Mesothelial cell of epicardium (in vitro differentiated cells): ENCODE measurements around the gene DOCK8. TPM values are rescaled to one million over a fixed set of nuclear protein-coding genes. Genes with fewer than 3 reads are reported as not detected.

Source experiments
- DNase-seq, 2 experiments: peaks; one replicate each; pipeline ENCODE4 v3.0.0; 2021; ENCODE audit warnings: low spot score in 2 of 2; ENCODE audit not compliant: unreplicated experiment in 2 of 2
- H3K27ac Mint-ChIP-seq: 2 replicates; pipeline ENCODE4 v1.8.0; 2021; ENCODE audit warnings: mixed read lengths
- H3K27me3 Mint-ChIP-seq: 2 replicates; pipeline ENCODE4 v1.8.0; 2021; ENCODE audit warnings: low read depth, mixed read lengths
- H3K36me3 Mint-ChIP-seq: 2 replicates; pipeline ENCODE4 v1.8.0; 2021; ENCODE audit warnings: mixed read lengths
- H3K4me1 Mint-ChIP-seq: 2 replicates; pipeline ENCODE4 v1.8.0; 2021; ENCODE audit warnings: mixed read lengths
- H3K4me3 Mint-ChIP-seq: 2 replicates; pipeline ENCODE4 v1.8.0; 2021; ENCODE audit warnings: mild to moderate bottlenecking, moderate library complexity, mixed read lengths
- H3K9me3 Mint-ChIP-seq: 2 replicates; pipeline ENCODE4 v1.8.0; 2021; ENCODE audit warnings: mixed read lengths
- total RNA-seq: library from RNA; stranded (reverse); gene quantifications from 3 replicates; pipeline ENCODE4 v1.2.1, GENCODE V29; 2021
- TF ChIP-seq, protein P1 (sequence below): fragments of 200-600 bp; sonication (generic); IDR thresholded peaks from one replicate; pipeline ENCODE4 v1.5.0; 2021; ENCODE audit warnings: antibody characterized with exemption; ENCODE audit not compliant: unreplicated experiment

Gene DOCK8
- total RNA-seq, 1 donor from 2014 or later, result 8.9 TPM

DNA sequence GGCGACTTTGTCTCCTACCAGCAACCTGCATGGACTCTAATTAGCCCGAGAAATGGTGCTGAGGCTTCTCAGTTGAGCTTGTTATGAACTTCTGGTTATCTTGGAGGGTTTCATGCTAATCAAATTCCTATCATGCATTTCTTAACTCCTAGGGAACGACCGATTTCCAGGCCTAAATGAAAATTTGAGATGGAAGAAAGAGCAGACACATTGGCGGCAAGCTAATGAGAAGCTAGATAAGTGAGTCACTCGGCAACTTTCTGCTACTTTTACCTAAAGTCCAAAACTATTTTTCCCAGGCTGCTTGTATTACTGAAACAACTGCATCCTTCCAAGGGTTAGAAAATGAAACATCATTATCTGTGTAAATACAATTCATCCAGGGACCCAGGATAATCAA, 207.2 kb downstream of the DOCK8 start:
- Mint-ChIP-seq H3K4me1 (peaks cover 54% of the 10 kb centered on the region), H3K9me3 (no peaks in the 10 kb centered on the region), H3K4me3 (no peak overlapping the region), H3K36me3 (no peaks in the 10 kb centered on the region), H3K27me3 (no peaks in the 10 kb centered on the region), H3K27ac (peak overlapping the region; percentile 93)
- TF ChIP-seq, protein P1, sequence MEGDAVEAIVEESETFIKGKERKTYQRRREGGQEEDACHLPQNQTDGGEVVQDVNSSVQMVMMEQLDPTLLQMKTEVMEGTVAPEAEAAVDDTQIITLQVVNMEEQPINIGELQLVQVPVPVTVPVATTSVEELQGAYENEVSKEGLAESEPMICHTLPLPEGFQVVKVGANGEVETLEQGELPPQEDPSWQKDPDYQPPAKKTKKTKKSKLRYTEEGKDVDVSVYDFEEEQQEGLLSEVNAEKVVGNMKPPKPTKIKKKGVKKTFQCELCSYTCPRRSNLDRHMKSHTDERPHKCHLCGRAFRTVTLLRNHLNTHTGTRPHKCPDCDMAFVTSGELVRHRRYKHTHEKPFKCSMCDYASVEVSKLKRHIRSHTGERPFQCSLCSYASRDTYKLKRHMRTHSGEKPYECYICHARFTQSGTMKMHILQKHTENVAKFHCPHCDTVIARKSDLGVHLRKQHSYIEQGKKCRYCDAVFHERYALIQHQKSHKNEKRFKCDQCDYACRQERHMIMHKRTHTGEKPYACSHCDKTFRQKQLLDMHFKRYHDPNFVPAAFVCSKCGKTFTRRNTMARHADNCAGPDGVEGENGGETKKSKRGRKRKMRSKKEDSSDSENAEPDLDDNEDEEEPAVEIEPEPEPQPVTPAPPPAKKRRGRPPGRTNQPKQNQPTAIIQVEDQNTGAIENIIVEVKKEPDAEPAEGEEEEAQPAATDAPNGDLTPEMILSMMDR, result no peak
- no peak for DNase-seq

DNA sequence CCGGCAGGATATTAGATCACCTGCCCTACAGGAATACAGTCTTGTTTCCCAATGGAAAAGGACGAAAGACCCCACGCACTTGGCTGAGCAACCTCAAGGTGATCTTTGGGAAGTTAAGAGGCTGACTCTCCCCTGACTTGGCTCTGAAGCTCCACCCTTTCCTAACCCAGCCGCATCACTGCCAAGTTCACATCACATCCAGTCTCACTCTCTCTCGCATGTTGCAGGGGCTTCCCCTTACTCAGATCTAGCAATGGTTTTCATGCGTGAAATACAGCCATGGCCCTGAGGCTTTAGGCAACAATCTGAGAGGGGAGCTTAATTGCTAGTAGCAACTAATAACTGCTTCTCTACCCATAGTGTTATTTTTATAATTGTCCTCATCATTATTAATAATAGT, 211.6 kb downstream of the DOCK8 start:
- Mint-ChIP-seq H3K27ac (peak overlapping the region; percentile 41), H3K4me1 (peaks cover 25% of the 10 kb centered on the region), H3K9me3 (no peaks in the 10 kb centered on the region), H3K4me3 (no peak overlapping the region), H3K36me3 (peaks cover 12% of the 10 kb centered on the region), H3K27me3 (no peaks in the 10 kb centered on the region)
- TF ChIP-seq, protein P1, result no peak
- DNase-seq, result no peak

DNA sequence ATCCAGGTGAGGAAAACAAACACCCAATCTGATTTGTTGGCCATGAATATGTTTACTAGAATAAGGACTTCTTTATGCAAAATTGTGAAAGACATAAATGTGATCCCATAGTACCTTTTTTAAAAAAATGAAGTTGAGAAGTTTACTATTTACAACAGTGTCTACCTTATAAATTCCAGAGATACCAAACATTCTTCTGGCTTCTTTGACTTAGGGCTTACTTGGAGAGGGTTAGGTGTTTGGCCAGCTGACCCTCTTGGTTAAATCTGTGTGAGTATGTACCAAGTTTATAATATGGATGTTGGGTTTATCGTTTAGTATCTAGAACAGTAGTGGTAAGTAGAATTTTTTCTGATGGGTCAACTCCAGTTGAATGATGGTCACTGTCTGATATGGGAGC, 212.3 kb downstream of the DOCK8 start:
- no peaks in the 10 kb centered on the region for H3K9me3 Mint-ChIP-seq
- TF ChIP-seq, protein P1, result no peak
- H3K27ac Mint-ChIP-seq, result peak overlapping the region; percentile 41
- H3K27me3 Mint-ChIP-seq, result no peaks in the 10 kb centered on the region
- no peak for DNase-seq
- no peak overlapping the region for H3K4me3 Mint-ChIP-seq
- H3K4me1 Mint-ChIP-seq, result peaks cover 18% of the 10 kb centered on the region
- peaks cover 15% of the 10 kb centered on the region for H3K36me3 Mint-ChIP-seq

DNA sequence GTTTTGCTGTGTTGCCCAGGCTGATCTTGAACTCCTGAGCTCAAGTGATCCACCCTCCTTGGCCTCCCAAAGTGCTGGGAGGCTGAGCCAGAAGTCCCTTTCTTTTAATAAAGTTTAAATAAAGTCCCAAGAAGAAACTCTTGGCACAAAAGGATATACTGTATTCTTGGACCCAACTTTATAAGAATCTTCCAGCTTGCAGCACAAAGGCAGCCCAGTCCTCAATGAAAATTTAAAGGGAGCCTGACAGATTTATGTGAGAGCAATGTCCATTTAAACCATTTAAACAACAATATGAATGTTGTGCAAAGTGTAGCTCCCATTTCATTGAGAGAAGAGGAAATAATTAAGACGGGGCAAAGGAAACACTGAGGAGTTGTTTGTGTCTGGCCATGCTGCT, 217.0 kb downstream of the DOCK8 start:
- Mint-ChIP-seq H3K4me1 (peaks cover 9% of the 10 kb centered on the region), H3K27ac (no peak overlapping the region), H3K27me3 (no peaks in the 10 kb centered on the region), H3K36me3 (peaks cover 31% of the 10 kb centered on the region), H3K9me3 (no peaks in the 10 kb centered on the region), H3K4me3 (no peak overlapping the region)
- TF ChIP-seq, protein P1, result no peak
- no peak for DNase-seq

DNA sequence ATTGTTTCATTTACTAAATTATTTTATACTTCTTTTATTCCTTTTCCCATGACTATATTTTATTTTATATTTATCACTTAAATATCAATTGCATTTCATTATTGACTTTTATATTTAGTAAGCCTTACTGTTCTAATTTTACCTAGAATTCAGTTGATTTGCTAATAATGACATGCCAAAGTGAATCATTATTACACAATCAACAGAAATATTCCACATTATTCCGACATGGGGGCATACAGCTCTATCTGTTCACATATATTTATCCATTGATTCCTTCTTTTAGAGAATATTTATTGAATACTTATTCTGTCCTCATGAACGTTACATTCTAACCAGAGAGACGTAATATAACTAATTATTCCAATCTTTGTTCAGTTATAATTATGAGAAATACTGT, 221.8 kb downstream of the DOCK8 start:
- Mint-ChIP-seq H3K27ac (peak overlapping the region; percentile 92), H3K4me1 (peaks cover 19% of the 10 kb centered on the region), H3K4me3 (no peak overlapping the region), H3K36me3 (peaks cover 19% of the 10 kb centered on the region), H3K27me3 (no peaks in the 10 kb centered on the region), H3K9me3 (no peaks in the 10 kb centered on the region)
- DNase-seq, result no peak
- TF ChIP-seq, protein P1, result no peak

DNA sequence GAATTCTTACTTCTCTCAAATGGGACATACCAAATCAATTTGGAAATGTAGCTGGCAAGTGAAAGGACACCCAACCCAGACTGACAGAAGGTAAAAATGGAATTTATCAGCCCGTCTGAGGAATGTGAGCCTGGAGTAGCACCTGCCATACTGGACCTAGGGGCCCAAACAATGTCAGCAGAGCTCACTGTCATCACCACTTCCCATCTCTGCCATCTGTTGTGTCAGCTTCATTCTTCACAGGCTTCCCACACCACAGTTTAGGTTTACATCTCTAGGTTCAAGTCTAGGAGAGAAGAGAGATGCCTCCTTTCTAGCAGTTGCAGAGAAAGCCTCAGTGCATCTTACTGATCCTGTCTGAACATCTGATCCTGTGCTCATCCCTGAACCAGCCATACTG, 222.4 kb downstream of the DOCK8 start:
- Mint-ChIP-seq H3K27ac (peak overlapping the region; percentile 92), H3K4me1 (peaks cover 19% of the 10 kb centered on the region), H3K4me3 (no peak overlapping the region), H3K27me3 (no peaks in the 10 kb centered on the region), H3K36me3 (peaks cover 18% of the 10 kb centered on the region), H3K9me3 (no peaks in the 10 kb centered on the region)
- TF ChIP-seq, protein P1, result no peak
- DNase-seq, result no peak
